HepG2 (cell line): ENCODE measurements around the gene C1orf35. TPM values are rescaled to one million over a fixed set of nuclear protein-coding genes. Genes with fewer than 3 reads are reported as not detected.

Experiments used
- FOSL1 ChIP-seq: sonication (generic); formaldehyde crosslinking; IDR thresholded peaks from 2 replicates; pipeline ENCODE4 v1.9.0; 2021; ENCODE audit warnings: missing genetic modification reagents, borderline replicate concordance
- FOXO1 ChIP-seq: sonication (generic); formaldehyde crosslinking; IDR thresholded peaks from 2 replicates; pipeline ENCODE4 v1.4.0; 2020; ENCODE audit warnings: missing genetic modification reagents
- HNRNPK ChIP-seq: fragments of 200-400 bp; formaldehyde crosslinking; IDR thresholded peaks from 2 replicates; pipeline ENCODE4 v1.6.1; 2018; ENCODE audit warnings: low read length, low read depth, moderate library complexity, mild to moderate bottlenecking; ENCODE audit not compliant: poor library complexity, severe bottlenecking
- HOXD1 ChIP-seq: sonication (generic); formaldehyde crosslinking; IDR thresholded peaks from 2 replicates; pipeline ENCODE4 v1.5.0; 2020; ENCODE audit warnings: missing genetic modification reagents
- KAT8 ChIP-seq: IDR thresholded peaks from 2 replicates; pipeline ENCODE4 v1.6.1; 2016; ENCODE audit warnings: missing genetic modification reagents, missing compliant biosample characterization
- KLF11 ChIP-seq: IDR thresholded peaks from 2 replicates; pipeline ENCODE4 v1.6.1; 2016; ENCODE audit warnings: missing compliant biosample characterization
- MLLT10 ChIP-seq: sonication (generic); formaldehyde crosslinking; IDR thresholded peaks from 2 replicates; pipeline ENCODE4 v1.4.0; 2020; ENCODE audit warnings: missing genetic modification reagents
- NPAS2 ChIP-seq: sonication (generic); formaldehyde crosslinking; IDR thresholded peaks from 2 replicates; pipeline ENCODE4 v1.8.0; 2022; ENCODE audit warnings: mild to moderate bottlenecking, missing genetic modification reagents, borderline replicate concordance
- PRDM10 ChIP-seq: sonication (generic); formaldehyde crosslinking; IDR thresholded peaks from 2 replicates; pipeline ENCODE4 v1.4.0; 2020; ENCODE audit warnings: low read depth, missing genetic modification reagents
- RARA ChIP-seq: IDR thresholded peaks from 2 replicates; pipeline ENCODE4 v1.6.1; 2016; ENCODE audit warnings: missing genetic modification reagents, missing compliant biosample characterization
- RFX3 ChIP-seq: IDR thresholded peaks from 2 replicates; pipeline ENCODE4 v1.6.1; 2016; ENCODE audit warnings: missing biosample characterization, missing genetic modification reagents
- RFX5 ChIP-seq: IDR thresholded peaks from 2 replicates; pipeline ENCODE4 v1.6.1; 2011; ENCODE audit warnings: low read depth, low read length, improper control_type of control experiment
- RXRB ChIP-seq: IDR thresholded peaks from 2 replicates; pipeline ENCODE4 v1.6.1; 2016; ENCODE audit warnings: borderline replicate concordance, missing genetic modification reagents, missing compliant biosample characterization
- SIN3A ChIP-seq: IDR thresholded peaks from 2 replicates; pipeline ENCODE4 v1.6.1; 2011; ENCODE audit warnings: low read depth, mild to moderate bottlenecking, control low read depth, low read length, borderline replicate concordance
- SMARCC2 ChIP-seq: fragments of 450-650 bp; IDR thresholded peaks from 2 replicates; pipeline ENCODE4 v1.6.1; 2017; ENCODE audit warnings: antibody characterized with exemption, mild to moderate bottlenecking
- SRSF9 ChIP-seq: fragments of 200-400 bp; formaldehyde crosslinking; IDR thresholded peaks from 2 replicates; pipeline ENCODE4 v1.6.1; 2018; ENCODE audit warnings: borderline replicate concordance, mild to moderate bottlenecking, low read depth, low read length; ENCODE audit not compliant: insufficient read depth, poor library complexity, severe bottlenecking
- STAT5B ChIP-seq: sonication (generic); formaldehyde crosslinking; IDR thresholded peaks from 2 replicates; pipeline ENCODE4 v1.4.0; 2020; ENCODE audit warnings: missing genetic modification reagents
- ZFP62 ChIP-seq: sonication (generic); formaldehyde crosslinking; IDR thresholded peaks from 2 replicates; pipeline ENCODE4 v1.4.0; 2020; ENCODE audit warnings: missing genetic modification reagents
- ZNF260 ChIP-seq: sonication (generic); formaldehyde crosslinking; IDR thresholded peaks from 2 replicates; pipeline ENCODE4 v1.4.0; 2020; ENCODE audit warnings: missing genetic modification reagents, low read depth, mild to moderate bottlenecking, borderline replicate concordance
- ZNF367 ChIP-seq: sonication (generic); formaldehyde crosslinking; IDR thresholded peaks from 2 replicates; pipeline ENCODE4 v1.4.0; 2020; ENCODE audit warnings: missing genetic modification reagents, borderline replicate concordance
- ZNF572 ChIP-seq: sonication (generic); formaldehyde crosslinking; IDR thresholded peaks from 2 replicates; pipeline ENCODE4 v1.5.1; 2020; ENCODE audit warnings: mild to moderate bottlenecking, missing genetic modification reagents
- ZNF616 ChIP-seq: sonication (generic); formaldehyde crosslinking; IDR thresholded peaks from 2 replicates; pipeline ENCODE4 v1.5.0; 2020; ENCODE audit warnings: low read depth, mild to moderate bottlenecking, missing genetic modification reagents
- ZNF639 ChIP-seq: conservative IDR thresholded peaks from 2 replicates; pipeline ENCODE4 v1.6.1; 2018; ENCODE audit warnings: missing genetic modification reagents
- ZUFSP ChIP-seq: sonication (generic); formaldehyde crosslinking; IDR thresholded peaks from 2 replicates; pipeline ENCODE4 v1.9.0; 2021; ENCODE audit warnings: missing genetic modification reagents, mild to moderate bottlenecking, borderline replicate concordance
- polyA plus RNA-seq, 8 experiments: library from polyadenylated mRNA; depleted of rRNA in 3 of 8; stranded (reverse) in 7 of 8; unstranded in 1 of 8; fragments of >200 nt; fragmentation: Illumina TruSeq in 4 of 8; extraction: Trizol in 4 of 8; gene quantifications; 2 replicates each; pipeline versions ENCODE4 v1.2.1 to v1.2.3, GENCODE V29; 2011 to 2016; ENCODE audit warnings: low read depth in 4 of 8, missing spikeins in 1 of 8, mixed read lengths in 1 of 8; ENCODE audit not compliant: insufficient read depth in 1 of 8
- total RNA-seq, 5 experiments: library from RNA; depleted of rRNA; stranded (reverse); fragments of >200 nt; fragmentation: Illumina TruSeq; extraction: Trizol; gene quantifications; 2 replicates each; pipeline ENCODE4 v1.2.3, GENCODE V29; 2016; ENCODE audit warnings: low read depth in 1 of 5

Gene C1orf35
- total and polyA plus RNA-seq, 2 of the 13 experiments (the other 11 are each of a cell fraction or from before 2014, with no cell fraction given): 8.1 to 19.3 TPM

- 0 out of 2 replicates have a peak, but pooled peaks have one; percentile 27 for TF ChIP-seq FOXO1 (CRISPR knock-in tag)
- TF ChIP-seq ZNF260 (CRISPR knock-in tag): no peak
- TF ChIP-seq ZUFSP (CRISPR knock-in tag): no peak
- TF ChIP-seq SMARCC2: no peak
- TF ChIP-seq KLF11: no peak
- TF ChIP-seq RFX3 (CRISPR knock-in tag): no peak
- peak; percentile 88 for TF ChIP-seq ZNF616
- TF ChIP-seq PRDM10: no peak; the same call in 1 of the 2 replicates
- no peak for TF ChIP-seq NPAS2 (CRISPR knock-in tag)
- no peak for TF ChIP-seq ZNF367
- TF ChIP-seq SRSF9: no peak
- peak; percentile 87 for TF ChIP-seq SIN3A
- peak; percentile 46 for TF ChIP-seq RARA (CRISPR knock-in tag)
- peak; percentile 91; the same call in 1 of the 2 replicates for TF ChIP-seq ZNF572 (CRISPR knock-in tag)
- TF ChIP-seq HNRNPK: peak; percentile 86
- peak; percentile 44; the same call in 1 of the 2 replicates for TF ChIP-seq ZNF639 (CRISPR knock-in tag)
- 0 out of 2 replicates have a peak, but pooled peaks have one; percentile 82 for TF ChIP-seq ZFP62 (CRISPR knock-in tag)
- TF ChIP-seq RFX5: peak; percentile 76
- TF ChIP-seq FOSL1: no peak
- TF ChIP-seq MLLT10 (CRISPR knock-in tag): no peak
- no peak for TF ChIP-seq STAT5B
- peak; percentile 60 for TF ChIP-seq RXRB (CRISPR knock-in tag)
- no peak; the same call in 1 of the 2 replicates for TF ChIP-seq HOXD1
- TF ChIP-seq KAT8 (CRISPR knock-in tag): peak; percentile 97
These were observed 6.2 kb upstream of the C1orf35 start, which contains the start of gene MRPL55 (continued) for GRCh38 chr1:228109073-228109961.
